Ectodermal cell (in vitro differentiated cells): Measurements from ENCODE around the gene MUC20.
"Not testable (repeated sequence)": the region's sequence is repeated elsewhere in the genome, so short reads cannot be mapped to it uniquely, and the experiment has no call there.

Experiments
- H3K27ac ChIP-seq: 2 replicates; pipeline ENCODE4 v1.7.0; 2013; ENCODE audit warnings: mild to moderate bottlenecking, low read depth, low read length; ENCODE audit not compliant: insufficient read depth, poor library complexity, severe bottlenecking
- H3K27me3 ChIP-seq: 2 replicates; pipeline ENCODE4 v1.7.0; 2013; ENCODE audit warnings: mild to moderate bottlenecking, low read length; ENCODE audit not compliant: insufficient read depth, control insufficient read depth, poor library complexity, severe bottlenecking
- H3K36me3 ChIP-seq: one replicate; pipeline ENCODE4 v1.7.0; 2013; ENCODE audit warnings: low read length; ENCODE audit not compliant: control insufficient read depth, insufficient read depth
- H3K4me1 ChIP-seq: one replicate; pipeline ENCODE4 v1.7.0; 2013; ENCODE audit warnings: low read length; ENCODE audit not compliant: control insufficient read depth, insufficient read depth
- H3K4me3 ChIP-seq: 2 replicates; pipeline ENCODE4 v1.7.0; 2013; ENCODE audit warnings: low read depth, low read length, control low read depth; ENCODE audit not compliant: insufficient read depth
- H3K9me3 ChIP-seq: 2 replicates; pipeline ENCODE4 v1.7.0; 2013; ENCODE audit warnings: mild to moderate bottlenecking, low read length, moderate library complexity; ENCODE audit not compliant: control insufficient read depth
- WGBS, 2 experiments: methylation state at CpG; one replicate each; pipeline ENCODE4 v1.1.7; 2013; ENCODE audit warnings: missing lambda C conversion rate in 2 of 2; 5-methylcytosine and 5-hydroxymethylcytosine counted together

Gene MUC20

GRCh38 chr3:195701042-195701915 is 19.5 kb upstream of the MUC20 start:
- WGBS, 2 experiments = 78 to 81% methylated on average over 9 of the region's 9 CpGs
- H3K4me1 ChIP-seq = peaks cover 34% of the 10 kb centered on the region
- H3K27me3 ChIP-seq = no peaks in the 10 kb centered on the region
- no peaks in the 10 kb centered on the region for H3K36me3 ChIP-seq
- H3K27ac ChIP-seq = no peak overlapping the region
- no peak overlapping the region for H3K4me3 ChIP-seq
- H3K9me3 ChIP-seq = no peaks in the 10 kb centered on the region

GRCh38 chr3:195703776-195704175 is 17.0 kb upstream of the MUC20 start:
- H3K27ac ChIP-seq = no peak overlapping the region
- no peaks in the 10 kb centered on the region for H3K27me3 ChIP-seq
- no peak overlapping the region for H3K4me3 ChIP-seq
- 87 to 92% methylated on average over 5 of the region's 5 CpGs for whole genome bisulfite sequencing, 2 experiments
- H3K36me3 ChIP-seq = no peaks in the 10 kb centered on the region
- no peaks in the 10 kb centered on the region for H3K9me3 ChIP-seq
- peaks cover 10% of the 10 kb centered on the region for H3K4me1 ChIP-seq

DNA sequence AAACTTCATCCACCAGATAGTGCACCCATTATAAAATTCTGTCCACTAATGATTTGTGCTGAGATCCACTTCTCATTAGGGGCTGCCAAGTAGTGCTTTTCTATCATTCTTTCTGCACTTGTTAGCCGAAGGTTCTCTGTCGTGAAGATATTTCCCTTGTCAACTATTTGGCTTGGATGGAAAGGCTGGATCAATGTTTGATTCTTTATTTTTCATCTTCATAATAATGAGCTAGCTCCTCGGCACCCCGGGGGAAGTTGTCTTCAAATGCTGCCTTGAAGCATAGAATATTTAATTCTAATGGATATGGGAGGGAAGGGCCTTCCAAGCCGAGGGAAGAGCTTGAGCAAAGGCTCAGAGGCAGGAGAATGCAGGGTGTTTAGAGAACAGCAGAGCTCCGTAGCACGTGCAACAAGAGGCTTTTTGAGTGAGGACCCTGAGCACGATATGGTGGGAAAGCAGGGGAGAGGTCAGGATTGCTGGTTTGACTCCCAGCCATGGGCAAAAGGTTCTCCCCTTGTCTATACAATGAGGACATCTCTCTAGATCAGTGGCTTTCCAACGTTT is 16.3 kb upstream of the MUC20 start:
- H3K9me3 ChIP-seq = no peaks in the 10 kb centered on the region
- no peak overlapping the region for H3K27ac ChIP-seq
- no peaks in the 10 kb centered on the region for H3K36me3 ChIP-seq
- 74 to 75% methylated on average over 9 of the region's 9 CpGs for WGBS, 2 experiments
- no peaks in the 10 kb centered on the region for H3K27me3 ChIP-seq
- peaks cover 3% of the 10 kb centered on the region for H3K4me1 ChIP-seq
- no peak overlapping the region for H3K4me3 ChIP-seq

DNA sequence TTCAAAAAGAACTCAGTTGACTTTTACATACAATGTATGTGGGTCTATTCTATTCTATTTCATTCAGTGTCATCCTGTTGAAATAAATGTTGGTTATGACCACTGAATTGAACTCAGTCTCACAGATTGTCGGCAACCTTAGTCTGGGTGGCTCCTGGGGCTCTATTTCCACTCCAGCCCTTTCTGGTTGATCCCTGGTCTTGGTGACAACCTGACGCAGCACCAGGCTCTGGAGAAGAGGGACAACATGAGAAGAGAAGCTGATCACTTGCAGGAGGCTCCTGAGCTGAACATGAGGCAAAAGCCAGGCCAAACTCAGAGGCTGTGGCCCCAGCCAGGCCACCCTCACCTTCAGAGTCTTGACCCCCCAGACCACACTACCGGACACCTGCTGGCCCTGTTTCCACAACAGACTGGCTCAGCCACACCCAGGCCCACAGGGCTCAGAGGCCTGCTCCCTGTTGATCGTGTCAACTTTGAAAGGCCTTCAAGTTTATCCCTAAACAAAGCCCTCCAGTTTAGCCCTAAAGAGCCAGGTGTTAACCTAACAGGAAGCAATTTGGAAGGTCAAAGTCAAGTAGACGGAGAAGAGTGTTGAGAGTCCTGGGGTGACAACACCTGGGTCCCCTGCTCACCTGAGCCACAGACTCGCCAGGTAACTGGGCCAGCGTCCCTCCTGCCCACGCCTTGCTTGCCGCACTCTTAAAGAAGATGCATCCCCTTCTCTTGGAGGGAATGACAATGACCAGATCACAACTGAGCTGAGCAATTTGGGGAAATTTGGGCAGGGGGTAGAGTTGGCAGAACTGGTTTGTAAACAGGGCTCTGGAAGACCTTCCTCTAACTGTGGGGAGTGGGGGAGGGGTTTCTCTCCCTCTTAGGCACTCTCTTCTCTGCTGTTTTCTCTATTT is 15.4 kb upstream of the MUC20 start:
- WGBS, 2 experiments = 89 to 91% methylated on average over 9 of the region's 9 CpGs
- Histone ChIP-seq H3K4me3 (no peak overlapping the region), H3K4me1 (no peaks in the 10 kb centered on the region), H3K27me3 (no peaks in the 10 kb centered on the region), H3K27ac (no peak overlapping the region), H3K9me3 (no peaks in the 10 kb centered on the region), H3K36me3 (no peaks in the 10 kb centered on the region)

GRCh38 chr3:195708061-195708460 is 12.7 kb upstream of the MUC20 start:
- Histone ChIP-seq H3K9me3 (no peaks in the 10 kb centered on the region), H3K4me3 (no peak overlapping the region), H3K27me3 (no peaks in the 10 kb centered on the region), H3K27ac (no peak overlapping the region), H3K36me3 (no peaks in the 10 kb centered on the region), H3K4me1 (no peaks in the 10 kb centered on the region)
- 78 to 79% methylated on average over 6 of the region's 6 CpGs for WGBS, 2 experiments

GRCh38 chr3:195708626-195709481 is 11.9 kb upstream of the MUC20 start:
- Histone ChIP-seq H3K27ac (no peak overlapping the region), H3K27me3 (no peaks in the 10 kb centered on the region), H3K9me3 (no peaks in the 10 kb centered on the region), H3K36me3 (no peaks in the 10 kb centered on the region), H3K4me1 (no peaks in the 10 kb centered on the region), H3K4me3 (no peak overlapping the region)
- 92 to 93% methylated on average over 6 of the region's 6 CpGs for WGBS, 2 experiments

DNA sequence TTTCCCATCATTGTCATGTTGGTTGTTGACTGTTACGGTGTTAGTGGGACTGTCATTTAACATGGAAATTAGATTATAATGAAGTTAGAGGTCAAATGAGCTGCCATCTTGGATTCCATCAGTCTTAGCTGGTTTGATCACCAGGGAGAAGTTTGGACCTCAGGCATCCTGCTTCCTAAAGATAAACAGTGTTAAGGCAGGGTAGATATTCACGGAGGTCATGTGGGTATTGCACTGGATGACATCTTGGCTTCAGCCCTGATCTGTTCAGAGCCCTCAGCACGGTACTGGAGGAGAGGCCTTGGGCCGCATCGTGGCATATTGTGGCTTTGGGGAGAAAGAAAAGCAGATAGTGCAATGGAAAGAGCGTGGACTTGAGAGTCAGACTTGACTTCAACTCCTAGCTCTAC is 11.1 kb upstream of the MUC20 start:
- Histone ChIP-seq H3K9me3 (no peaks in the 10 kb centered on the region), H3K36me3 (no peaks in the 10 kb centered on the region), H3K27me3 (no peaks in the 10 kb centered on the region), H3K4me1 (no peaks in the 10 kb centered on the region), H3K27ac (no peak overlapping the region), H3K4me3 (no peak overlapping the region)
- WGBS, 2 experiments = 91 to 93% methylated on average over 6 of the region's 6 CpGs

DNA sequence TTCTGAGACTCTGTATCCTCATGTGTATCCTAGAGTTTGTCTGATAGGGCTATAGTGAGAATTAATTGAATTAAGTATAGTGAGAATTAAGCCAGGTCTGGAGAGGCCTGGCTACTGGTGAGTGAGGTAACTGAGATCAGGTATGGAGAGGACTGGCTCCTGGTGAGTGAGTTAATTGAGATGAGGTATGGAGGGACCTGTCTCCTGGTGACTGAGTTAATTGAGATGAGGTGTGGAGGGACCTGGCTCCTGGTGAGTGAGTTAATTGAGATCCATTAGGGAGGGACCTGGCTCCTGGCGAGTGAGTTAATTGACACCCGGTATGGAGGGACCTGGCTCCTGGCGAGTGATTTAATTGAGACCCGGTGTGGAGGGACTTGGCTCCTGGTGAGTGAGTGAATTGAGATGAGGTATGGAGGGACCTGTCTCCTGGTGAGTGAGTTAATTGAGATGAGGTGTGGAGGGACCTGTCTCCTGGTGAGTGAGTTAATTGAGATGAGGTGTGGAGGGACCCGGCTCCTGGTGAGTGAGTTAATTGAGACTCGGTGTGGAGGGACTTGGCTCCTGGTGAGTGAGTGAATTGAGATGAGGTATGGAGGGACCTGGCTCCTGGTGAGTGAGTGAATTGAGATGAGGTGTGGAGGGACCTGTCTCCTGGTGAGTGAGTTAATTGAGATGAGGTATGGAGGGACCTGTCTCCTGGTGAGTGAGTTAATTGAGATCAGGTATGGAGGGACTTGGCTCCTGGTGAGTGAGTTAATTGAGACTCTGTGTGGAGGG is 10.5 kb upstream of the MUC20 start:
- 56 to 57% methylated on average over 6 of the region's 6 CpGs for WGBS, 2 experiments
- not testable (repeated sequence) for H3K27ac ChIP-seq, H3K36me3 ChIP-seq, H3K4me3 ChIP-seq, H3K4me1 ChIP-seq, H3K27me3 ChIP-seq, H3K9me3 ChIP-seq

DNA sequence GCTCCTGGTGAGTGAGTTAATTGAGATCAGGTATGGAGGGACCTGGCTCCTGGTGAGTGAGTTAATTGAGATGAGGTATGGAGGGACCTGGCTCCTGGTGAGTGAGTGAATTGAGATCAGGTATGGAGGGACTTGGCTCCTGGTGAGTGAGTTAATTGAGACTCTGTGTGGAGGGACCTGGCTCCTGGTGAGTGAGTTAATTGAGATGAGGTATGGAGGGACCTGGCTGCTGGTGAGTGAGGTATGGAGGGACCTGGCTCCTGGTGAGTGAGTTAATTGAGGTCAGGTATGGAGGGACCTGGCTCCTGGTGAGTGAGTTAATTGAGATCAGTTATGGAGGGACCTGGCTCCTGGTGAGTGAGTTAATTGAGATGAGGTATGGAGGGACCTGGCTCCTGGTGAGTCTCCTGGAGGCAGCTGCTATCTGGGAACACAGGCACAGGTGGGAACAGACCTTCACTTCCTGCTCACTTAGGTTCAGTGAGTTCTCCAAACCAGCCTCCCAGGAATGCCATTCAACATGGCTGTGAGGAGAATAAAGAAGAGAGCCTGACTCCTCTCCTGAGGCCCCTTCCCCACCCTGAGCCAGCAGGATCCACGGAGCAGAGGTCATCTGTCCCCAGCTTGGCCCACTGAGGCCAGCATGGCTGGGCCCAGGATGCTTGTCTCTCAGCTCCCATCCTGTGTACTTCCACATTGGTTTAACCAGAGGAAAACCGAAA is 9.5 kb upstream of the MUC20 start:
- H3K4me3 ChIP-seq, H3K27me3 ChIP-seq, H3K27ac ChIP-seq, H3K36me3 ChIP-seq, H3K9me3 ChIP-seq, H3K4me1 ChIP-seq: not testable (repeated sequence)
- whole genome bisulfite sequencing, 2 experiments = 73 to 76% methylated on average over 2 of the region's 2 CpGs
